K562 (cell line): ENCODE data around the gene PHETA1. TPM values are rescaled to one million over a fixed set of nuclear protein-coding genes. Genes with fewer than 3 reads are reported as not detected.

Source experiments
- ARID2 ChIP-seq: fragments of 450-650 bp; IDR thresholded peaks from 2 replicates; pipeline ENCODE4 v1.6.1; 2017; ENCODE audit warnings: antibody characterized with exemption, mild to moderate bottlenecking
- CBX2 ChIP-seq: fragments of 200-600 bp; sonication (generic); IDR thresholded peaks from one replicate; pipeline ENCODE4 v1.6.1; 2012; ENCODE audit warnings: mild to moderate bottlenecking, low read length, inconsistent platforms; ENCODE audit not compliant: insufficient read depth, poor library complexity, severe bottlenecking
- EHMT2 ChIP-seq: fragments of 450-650 bp; IDR thresholded peaks from 2 replicates; pipeline ENCODE4 v1.6.1; 2018; ENCODE audit warnings: antibody characterized with exemption
- ETS2 ChIP-seq: IDR thresholded peaks from 2 replicates; pipeline ENCODE4 v1.6.1; 2016; ENCODE audit warnings: borderline replicate concordance, missing genetic modification characterization, mild to moderate bottlenecking, moderate library complexity, missing compliant biosample characterization; ENCODE audit not compliant: poor library complexity, severe bottlenecking
- HNRNPL ChIP-seq: fragments of 200-400 bp; formaldehyde crosslinking; IDR thresholded peaks from 2 replicates; pipeline ENCODE4 v1.6.1; 2017; ENCODE audit warnings: low read depth, mild to moderate bottlenecking, low read length
- NFRKB ChIP-seq: fragments of 450-650 bp; IDR thresholded peaks from 2 replicates; pipeline ENCODE4 v1.6.1; 2016; ENCODE audit warnings: low read depth
- NR2F6 ChIP-seq: fragments of 450-650 bp; formaldehyde crosslinking; IDR thresholded peaks from 2 replicates; pipeline ENCODE4 v1.4.0; 2020; ENCODE audit warnings: mild to moderate bottlenecking
- PHB2 ChIP-seq: fragments of 450-650 bp; IDR thresholded peaks from 2 replicates; pipeline ENCODE4 v1.6.1; 2017; ENCODE audit warnings: low read depth
- SIN3B ChIP-seq: fragments of 450-650 bp; IDR thresholded peaks from 2 replicates; pipeline ENCODE4 v1.6.1; 2017; ENCODE audit warnings: low read depth, mild to moderate bottlenecking, moderate library complexity
- SMAD4 ChIP-seq: fragments of 250-450 bp; sonication (Bioruptor Pico); conservative IDR thresholded peaks from 2 replicates; pipeline ENCODE4 v1.8.0; 2021; ENCODE audit warnings: inconsistent platforms, mild to moderate bottlenecking, moderate library complexity
- TBP ChIP-seq: optimal IDR thresholded peaks from 2 replicates; pipeline ENCODE3; 2011; ENCODE audit warnings: low read depth, low read length, improper control_type of control experiment
- THRAP3 ChIP-seq: fragments of 450-650 bp; IDR thresholded peaks from 2 replicates; pipeline ENCODE4 v1.6.1; 2016; ENCODE audit warnings: mild to moderate bottlenecking, inconsistent platforms, borderline replicate concordance
- XRCC5 ChIP-seq: fragments of 200-400 bp; formaldehyde crosslinking; IDR thresholded peaks from 2 replicates; pipeline ENCODE4 v1.6.1; 2017; ENCODE audit warnings: low read depth, mild to moderate bottlenecking, low read length
- ZBED1 ChIP-seq: IDR thresholded peaks from 2 replicates; pipeline ENCODE4 v1.6.1; 2014
- ZNF507 ChIP-seq: conservative IDR thresholded peaks from 2 replicates; pipeline ENCODE4 v1.6.1; 2017; ENCODE audit warnings: missing genetic modification characterization, missing compliant biosample characterization
- ZSCAN29 ChIP-seq: fragments of 450-650 bp; IDR thresholded peaks from 2 replicates; pipeline ENCODE4 v1.6.1; 2017
- polyA plus RNA-seq, 8 experiments: library from polyadenylated mRNA; depleted of rRNA in 4 of 8; stranded (reverse) in 5 of 8; unstranded in 3 of 8; fragments of >200 nt; fragmentation: Nextera tagmentation in 2 of 8; fragmentation: Illumina TruSeq in 1 of 8; extraction: Ambion mirVana in 2 of 8; extraction: Trizol in 1 of 8; gene quantifications; 2 replicates each; pipeline versions ENCODE4 v1.2.1 to v1.2.3, GENCODE V29; 2011 to 2014; ENCODE audit warnings: inconsistent platforms in 1 of 8, missing spikeins in 1 of 8
- total RNA-seq, 7 experiments: library from RNA; depleted of rRNA in 6 of 7; stranded (reverse); fragments of >200 nt in 6 of 7; fragmentation: Illumina TruSeq in 2 of 7; extraction: Trizol in 2 of 7; gene quantifications; 2 replicates each; pipeline versions ENCODE4 v1.2.1 to v1.2.3, GENCODE V29; 2011 to 2021; ENCODE audit warnings: low replicate concordance in 1 of 7
- TF ChIP-seq, protein P1 (sequence below): fragments of 450-650 bp; formaldehyde crosslinking; IDR thresholded peaks from 2 replicates; pipeline ENCODE4 v1.4.0; 2020; ENCODE audit warnings: mild to moderate bottlenecking, moderate library complexity
- TF ChIP-seq, protein P2 (sequence below): fragments of 250-450 bp; sonication (Bioruptor Pico); IDR thresholded peaks from 2 replicates; pipeline ENCODE4 v1.9.0; 2021; ENCODE audit warnings: mild to moderate bottlenecking
- TF ChIP-seq, protein P3 (sequence below), 2 experiments: fragments of 450-650 bp; formaldehyde crosslinking in 1 of 2; IDR thresholded peaks; 2 replicates each; pipeline versions ENCODE4 v1.4.0 to v1.6.1; 2014 to 2020; ENCODE audit warnings: mild to moderate bottlenecking in 2 of 2, borderline replicate concordance in 1 of 2, low read depth in 1 of 2

PHETA1 gene
- total and polyA plus RNA-seq, 9 of the 15 experiments (the other 6 are each of a cell fraction or from before 2014, with no cell fraction given), result 0.03 to 12.4 (median 3.0) TPM

DNA sequence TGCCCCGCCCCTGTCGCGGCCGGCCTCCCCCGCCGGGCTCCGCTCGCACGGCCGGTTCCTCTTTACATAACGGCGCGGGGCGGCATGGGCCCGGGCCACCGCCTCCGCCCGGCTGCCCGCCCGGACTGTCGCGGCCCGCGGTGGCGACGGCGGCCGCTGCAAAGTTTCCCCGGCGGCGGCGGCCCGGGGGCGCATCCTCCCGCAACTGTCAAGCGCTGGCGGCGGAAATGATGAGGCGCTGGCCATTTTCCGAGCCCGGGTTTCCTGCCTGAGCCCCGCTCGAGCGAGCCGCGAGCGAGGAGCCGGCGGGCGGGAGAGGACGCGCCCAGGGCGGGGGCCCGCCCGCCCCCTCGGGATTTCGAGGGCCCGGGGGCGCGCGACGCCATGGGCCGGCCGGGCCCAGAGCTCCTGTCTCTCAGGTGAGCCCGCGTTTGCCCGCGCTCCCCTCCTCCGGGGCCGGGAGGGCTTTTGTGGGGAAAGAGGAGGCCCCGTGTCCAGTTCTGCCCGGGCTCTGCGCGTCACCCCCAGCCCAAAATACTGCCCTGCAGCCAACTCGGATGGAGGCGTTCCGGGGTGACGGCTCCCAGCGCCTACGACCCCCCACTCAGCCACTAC lies 37.1 kb upstream of the PHETA1 start, which contains the start of gene SH2B3 (continued):
- TF ChIP-seq ZSCAN29 (no peak), ETS2 (tag) (no peak), HNRNPL (no peak), SMAD4 (CRISPR knock-in tag) (peak; percentile 41), NR2F6 (CRISPR knock-in tag) (no peak), ZBED1 (no peak), CBX2 (no peak), TBP (no peak), XRCC5 (no peak), ARID2 (no peak), SIN3B (peak; percentile 62), PHB2 (no peak), NFRKB (no peak), ZNF507 (tag) (no peak), EHMT2 (no peak), THRAP3 (no peak)
- TF ChIP-seq, protein P1, sequence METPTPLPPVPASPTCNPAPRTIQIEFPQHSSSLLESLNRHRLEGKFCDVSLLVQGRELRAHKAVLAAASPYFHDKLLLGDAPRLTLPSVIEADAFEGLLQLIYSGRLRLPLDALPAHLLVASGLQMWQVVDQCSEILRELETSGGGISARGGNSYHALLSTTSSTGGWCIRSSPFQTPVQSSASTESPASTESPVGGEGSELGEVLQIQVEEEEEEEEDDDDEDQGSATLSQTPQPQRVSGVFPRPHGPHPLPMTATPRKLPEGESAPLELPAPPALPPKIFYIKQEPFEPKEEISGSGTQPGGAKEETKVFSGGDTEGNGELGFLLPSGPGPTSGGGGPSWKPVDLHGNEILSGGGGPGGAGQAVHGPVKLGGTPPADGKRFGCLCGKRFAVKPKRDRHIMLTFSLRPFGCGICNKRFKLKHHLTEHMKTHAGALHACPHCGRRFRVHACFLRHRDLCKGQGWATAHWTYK, result no peak
- TF ChIP-seq, protein P2, sequence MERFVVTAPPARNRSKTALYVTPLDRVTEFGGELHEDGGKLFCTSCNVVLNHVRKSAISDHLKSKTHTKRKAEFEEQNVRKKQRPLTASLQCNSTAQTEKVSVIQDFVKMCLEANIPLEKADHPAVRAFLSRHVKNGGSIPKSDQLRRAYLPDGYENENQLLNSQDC, result no peak
- TF ChIP-seq, protein P3, sequence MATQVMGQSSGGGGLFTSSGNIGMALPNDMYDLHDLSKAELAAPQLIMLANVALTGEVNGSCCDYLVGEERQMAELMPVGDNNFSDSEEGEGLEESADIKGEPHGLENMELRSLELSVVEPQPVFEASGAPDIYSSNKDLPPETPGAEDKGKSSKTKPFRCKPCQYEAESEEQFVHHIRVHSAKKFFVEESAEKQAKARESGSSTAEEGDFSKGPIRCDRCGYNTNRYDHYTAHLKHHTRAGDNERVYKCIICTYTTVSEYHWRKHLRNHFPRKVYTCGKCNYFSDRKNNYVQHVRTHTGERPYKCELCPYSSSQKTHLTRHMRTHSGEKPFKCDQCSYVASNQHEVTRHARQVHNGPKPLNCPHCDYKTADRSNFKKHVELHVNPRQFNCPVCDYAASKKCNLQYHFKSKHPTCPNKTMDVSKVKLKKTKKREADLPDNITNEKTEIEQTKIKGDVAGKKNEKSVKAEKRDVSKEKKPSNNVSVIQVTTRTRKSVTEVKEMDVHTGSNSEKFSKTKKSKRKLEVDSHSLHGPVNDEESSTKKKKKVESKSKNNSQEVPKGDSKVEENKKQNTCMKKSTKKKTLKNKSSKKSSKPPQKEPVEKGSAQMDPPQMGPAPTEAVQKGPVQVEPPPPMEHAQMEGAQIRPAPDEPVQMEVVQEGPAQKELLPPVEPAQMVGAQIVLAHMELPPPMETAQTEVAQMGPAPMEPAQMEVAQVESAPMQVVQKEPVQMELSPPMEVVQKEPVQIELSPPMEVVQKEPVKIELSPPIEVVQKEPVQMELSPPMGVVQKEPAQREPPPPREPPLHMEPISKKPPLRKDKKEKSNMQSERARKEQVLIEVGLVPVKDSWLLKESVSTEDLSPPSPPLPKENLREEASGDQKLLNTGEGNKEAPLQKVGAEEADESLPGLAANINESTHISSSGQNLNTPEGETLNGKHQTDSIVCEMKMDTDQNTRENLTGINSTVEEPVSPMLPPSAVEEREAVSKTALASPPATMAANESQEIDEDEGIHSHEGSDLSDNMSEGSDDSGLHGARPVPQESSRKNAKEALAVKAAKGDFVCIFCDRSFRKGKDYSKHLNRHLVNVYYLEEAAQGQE (IDR thresholded peaks at IDR 0.05; ENCODE audit: borderline replicate concordance), result peak; percentile 10; the same call in 1 of the 2 replicates
- TF ChIP-seq, protein P3 (CRISPR knock-in tag; IDR thresholded peaks at IDR 0.05; ENCODE audit: low read depth), result no peak
